ENCODE measurements around the gene LONRF3. TPM values are rescaled to one million over a fixed set of nuclear protein-coding genes. Genes with fewer than 3 reads are reported as not detected.

Gene LONRF3
- total RNA-seq, 1 donor from 2014 or later = 0.39 TPM

DNA sequence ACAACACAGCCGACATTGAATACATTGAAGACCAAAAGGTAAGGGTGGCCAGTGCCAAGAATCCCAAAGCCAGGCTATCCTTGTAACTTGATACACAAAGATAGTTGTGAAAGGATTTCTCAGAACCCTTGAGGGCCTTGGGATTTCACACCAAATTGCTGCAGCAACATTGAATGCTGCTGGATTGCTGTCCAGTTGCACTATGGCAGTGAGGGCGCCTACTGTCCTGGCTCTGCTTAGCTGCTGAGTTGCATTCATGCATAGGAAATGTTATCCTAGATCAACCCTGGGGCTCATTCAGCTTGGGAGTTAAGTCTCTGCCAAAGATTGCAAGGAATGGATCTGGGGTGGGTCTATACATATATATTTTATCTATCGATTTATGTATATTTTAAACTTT lies 38.7 kb downstream of the LONRF3 start:
- no peak overlapping the region for H2AFZ ChIP-seq (replicated peaks)
- no peak for DNase-seq (ENCODE audit: low spot score)
- Mint-ChIP-seq H3K27ac (no peak overlapping the region), H3K4me3 (no peak overlapping the region), H3K9me3 (peaks cover 11% of the 10 kb centered on the region), H3K36me3 (peaks cover 4% of the 10 kb centered on the region), H3K4me1 (no peaks in the 10 kb centered on the region), H3K27me3 (ENCODE audit: insufficient read depth, low read depth) (peaks cover 4% of the 10 kb centered on the region)
- H3K27me3 ChIP-seq = no peaks in the 10 kb centered on the region
- no peaks in the 10 kb centered on the region for H3F3A ChIP-seq (ENCODE audit: low read depth)
- no peaks in the 10 kb centered on the region for H3K79me2 ChIP-seq (ENCODE audit: low read depth)
- no peak overlapping the region for H3K4me3 ChIP-seq
- H3K27ac ChIP-seq = no peak overlapping the region
- H3K4me1 ChIP-seq = no peaks in the 10 kb centered on the region
- H3K4me2 ChIP-seq = no peak overlapping the region
- H3K36me3 ChIP-seq = no peaks in the 10 kb centered on the region
- no peak overlapping the region for H3K9ac ChIP-seq
- TF ChIP-seq EZH2phosphoT487 (IDR thresholded peaks at IDR 0.05) (no peak), EZH2 (IDR thresholded peaks at IDR 0.05) (no peak)
- TF ChIP-seq, protein P1, sequence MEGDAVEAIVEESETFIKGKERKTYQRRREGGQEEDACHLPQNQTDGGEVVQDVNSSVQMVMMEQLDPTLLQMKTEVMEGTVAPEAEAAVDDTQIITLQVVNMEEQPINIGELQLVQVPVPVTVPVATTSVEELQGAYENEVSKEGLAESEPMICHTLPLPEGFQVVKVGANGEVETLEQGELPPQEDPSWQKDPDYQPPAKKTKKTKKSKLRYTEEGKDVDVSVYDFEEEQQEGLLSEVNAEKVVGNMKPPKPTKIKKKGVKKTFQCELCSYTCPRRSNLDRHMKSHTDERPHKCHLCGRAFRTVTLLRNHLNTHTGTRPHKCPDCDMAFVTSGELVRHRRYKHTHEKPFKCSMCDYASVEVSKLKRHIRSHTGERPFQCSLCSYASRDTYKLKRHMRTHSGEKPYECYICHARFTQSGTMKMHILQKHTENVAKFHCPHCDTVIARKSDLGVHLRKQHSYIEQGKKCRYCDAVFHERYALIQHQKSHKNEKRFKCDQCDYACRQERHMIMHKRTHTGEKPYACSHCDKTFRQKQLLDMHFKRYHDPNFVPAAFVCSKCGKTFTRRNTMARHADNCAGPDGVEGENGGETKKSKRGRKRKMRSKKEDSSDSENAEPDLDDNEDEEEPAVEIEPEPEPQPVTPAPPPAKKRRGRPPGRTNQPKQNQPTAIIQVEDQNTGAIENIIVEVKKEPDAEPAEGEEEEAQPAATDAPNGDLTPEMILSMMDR (IDR thresholded peaks at IDR 0.05) = no peak
- H3K9me3 ChIP-seq (ENCODE audit: low read depth) = no peaks in the 10 kb centered on the region
- no peaks in the 10 kb centered on the region for H4K20me1 ChIP-seq (ENCODE audit: low read depth)

DNA sequence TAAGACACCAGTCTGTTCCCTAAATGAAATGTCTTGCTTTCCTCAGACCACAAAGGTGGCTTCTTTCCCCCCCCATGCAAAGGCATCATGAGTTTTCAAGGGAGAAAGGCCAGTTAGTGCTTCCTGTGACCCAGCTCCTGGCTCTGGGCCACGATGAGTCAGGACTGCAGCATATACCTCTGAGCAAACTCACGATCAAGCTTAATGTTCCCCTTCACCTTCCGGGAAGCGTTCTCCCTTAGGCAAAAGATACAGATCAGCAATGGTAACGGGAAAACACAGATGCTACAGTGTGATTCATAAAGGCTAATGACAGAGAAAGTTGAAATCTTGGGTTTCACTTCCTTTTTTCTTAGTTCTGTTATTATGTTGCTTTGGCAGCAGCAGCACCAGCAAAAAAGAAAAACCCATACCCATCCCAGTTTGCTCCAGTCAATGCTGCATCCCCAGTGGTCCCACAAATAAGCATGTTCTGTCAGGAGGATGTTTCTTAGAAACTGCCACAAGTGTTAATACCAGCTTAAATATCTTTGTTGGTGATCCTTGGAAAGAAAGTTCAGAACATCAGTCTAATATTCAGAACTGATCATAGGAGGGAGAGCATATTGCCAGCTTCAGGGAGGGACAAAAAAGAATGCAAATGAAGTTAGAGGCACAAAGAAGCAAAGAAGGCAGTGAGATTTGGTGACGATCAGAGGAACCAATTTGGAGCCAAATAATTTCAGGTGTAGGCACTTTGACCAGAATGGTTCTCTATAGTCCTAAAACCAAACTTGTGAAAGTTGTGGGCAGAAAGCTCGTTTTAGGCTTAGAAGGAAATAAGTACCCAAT lies 41.2 kb downstream of the LONRF3 start:
- no peaks in the 10 kb centered on the region for H3K9me3 ChIP-seq (ENCODE audit: low read depth)
- no peaks in the 10 kb centered on the region for H3K36me3 ChIP-seq
- H3K4me1 ChIP-seq = no peaks in the 10 kb centered on the region
- H3K4me3 ChIP-seq = no peak overlapping the region
- no peaks in the 10 kb centered on the region for H3K79me2 ChIP-seq (ENCODE audit: low read depth)
- H3K27ac Mint-ChIP-seq = no peak overlapping the region
- H3F3A ChIP-seq (ENCODE audit: low read depth) = no peaks in the 10 kb centered on the region
- H2AFZ ChIP-seq (replicated peaks) = no peak overlapping the region
- no peak overlapping the region for H3K4me3 Mint-ChIP-seq
- peaks cover 11% of the 10 kb centered on the region for H3K9me3 Mint-ChIP-seq
- TF ChIP-seq EZH2phosphoT487 (IDR thresholded peaks at IDR 0.05) (no peak), EZH2 (IDR thresholded peaks at IDR 0.05) (no peak)
- TF ChIP-seq, protein P1 (IDR thresholded peaks at IDR 0.05) = no peak
- H3K36me3 Mint-ChIP-seq = peaks cover 4% of the 10 kb centered on the region
- H3K27me3 ChIP-seq = no peaks in the 10 kb centered on the region
- peaks cover 2% of the 10 kb centered on the region for H3K27me3 Mint-ChIP-seq (ENCODE audit: insufficient read depth, low read depth)
- no peak overlapping the region for H3K9ac ChIP-seq
- H3K4me2 ChIP-seq = no peak overlapping the region
- no peaks in the 10 kb centered on the region for H3K4me1 Mint-ChIP-seq
- no peak overlapping the region for H3K27ac ChIP-seq
- no peaks in the 10 kb centered on the region for H4K20me1 ChIP-seq (ENCODE audit: low read depth)
- DNase-seq (ENCODE audit: low spot score) = no peak

DNA sequence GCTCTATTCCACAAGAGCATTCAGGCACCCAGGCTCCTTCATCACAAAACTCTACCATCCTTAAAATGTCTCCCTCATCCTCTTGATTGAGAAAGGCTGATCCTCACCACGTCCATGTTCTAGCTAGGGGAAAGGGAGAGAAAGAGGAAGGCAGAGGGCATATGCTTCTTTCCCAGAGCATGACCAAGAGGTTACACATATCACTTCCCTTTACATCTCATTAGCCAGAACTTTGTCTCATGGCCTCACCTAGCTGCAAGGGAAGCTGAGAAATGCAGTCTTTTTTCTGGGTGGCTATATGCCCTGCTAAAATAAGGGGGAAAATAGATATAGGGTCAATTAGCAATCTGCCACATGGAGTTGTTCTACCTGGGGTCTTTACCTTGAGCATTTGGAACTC lies 42.7 kb downstream of the LONRF3 start:
- Mint-ChIP-seq H3K36me3 (peaks cover 4% of the 10 kb centered on the region), H3K4me1 (no peaks in the 10 kb centered on the region), H3K9me3 (peaks cover 11% of the 10 kb centered on the region), H3K4me3 (no peak overlapping the region), H3K27ac (no peak overlapping the region), H3K27me3 (ENCODE audit: insufficient read depth, low read depth) (peaks cover 2% of the 10 kb centered on the region)
- no peaks in the 10 kb centered on the region for H3K4me1 ChIP-seq
- no peaks in the 10 kb centered on the region for H3K9me3 ChIP-seq (ENCODE audit: low read depth)
- H3K4me2 ChIP-seq = no peak overlapping the region
- no peak for TF ChIP-seq EZH2 (IDR thresholded peaks at IDR 0.05)
- TF ChIP-seq, protein P1 (IDR thresholded peaks at IDR 0.05) = no peak
- TF ChIP-seq EZH2phosphoT487 (IDR thresholded peaks at IDR 0.05) = no peak
- H3K4me3 ChIP-seq = no peak overlapping the region
- no peaks in the 10 kb centered on the region for H4K20me1 ChIP-seq (ENCODE audit: low read depth)
- H3K27ac ChIP-seq = no peak overlapping the region
- no peaks in the 10 kb centered on the region for H3K79me2 ChIP-seq (ENCODE audit: low read depth)
- H3K9ac ChIP-seq = no peak overlapping the region
- no peak overlapping the region for H2AFZ ChIP-seq (replicated peaks)
- no peaks in the 10 kb centered on the region for H3K36me3 ChIP-seq
- H3F3A ChIP-seq (ENCODE audit: low read depth) = no peaks in the 10 kb centered on the region
- DNase-seq (ENCODE audit: low spot score) = no peak
- H3K27me3 ChIP-seq = no peaks in the 10 kb centered on the region
